SK-N-SH (cell line): ENCODE results near the gene TMEM95. TPM values are rescaled to one million over a fixed set of nuclear protein-coding genes. Genes with fewer than 3 reads are reported as not detected.

Experiments
- CTCF ChIA-PET: fragments of 300-600, 350-600 bp; formaldehyde crosslinking; extraction: SDS; loops from one replicate; lab custom pipeline; 2021; lab: Yijun Ruan, JAX
- POLR2A ChIA-PET: fragments of 350-600 bp; sonication (Branson Sonifier 250); formaldehyde crosslinking; extraction: SDS; loops from one replicate; lab custom pipeline; 2020; ENCODE audit warnings: antibody characterized with exemption, inconsistent platforms; lab: Yijun Ruan, JAX
- DNase-seq: peaks from one replicate; pipeline ENCODE4 v3.0.0; 2012
- H2AFZ ChIP-seq: fragments of 200-600 bp; sonication (generic); 2 replicates; pipeline ENCODE4 v1.8.1; 2016; ENCODE audit warnings: antibody characterized with exemption, mild to moderate bottlenecking, low read depth
- H3F3A ChIP-seq: fragments of 200-600 bp; sonication (generic); replicated peaks from 2 replicates; pipeline ENCODE3; 2016; ENCODE audit warnings: antibody characterized with exemption, mild to moderate bottlenecking; ENCODE audit not compliant: insufficient read depth
- H3K27ac ChIP-seq, 2 experiments: fragments of 200-500 bp in 1 of 2; fragments of 200-600 bp in 1 of 2; sonication (Bioruptor generic) in 1 of 2; sonication (generic), shearing (Covaris generic) in 1 of 2; 2 replicates each; pipeline versions ENCODE4 v1.5.1 to v1.6.1; 2014 to 2016; ENCODE audit warnings: low read depth in 2 of 2, inconsistent platforms in 1 of 2, low read length in 1 of 2, mild to moderate bottlenecking in 1 of 2, mixed read lengths in 1 of 2
- H3K27me3 ChIP-seq: fragments of 200-600 bp; sonication (generic), shearing (Covaris generic); 2 replicates; pipeline ENCODE4 v1.6.1; 2016; ENCODE audit warnings: mixed run types; ENCODE audit not compliant: insufficient read depth
- H3K36me3 ChIP-seq, 2 experiments: fragments of 200-500 bp in 1 of 2; fragments of 200-600 bp in 1 of 2; sonication (Bioruptor generic) in 1 of 2; sonication (generic) in 1 of 2; replicated peaks in 1 of 2; 2 replicates each; pipeline versions ENCODE3 to v1.5.1; 2014 to 2016; ENCODE audit warnings: low read length in 1 of 2, mild to moderate bottlenecking in 1 of 2; ENCODE audit not compliant: insufficient read depth in 2 of 2, control insufficient read depth in 1 of 2
- H3K4me1 ChIP-seq, 2 experiments: fragments of 200-500 bp in 1 of 2; fragments of 200-600 bp in 1 of 2; sonication (Bioruptor generic) in 1 of 2; sonication (generic), shearing (Covaris generic) in 1 of 2; 2 replicates each; pipeline versions ENCODE4 v1.5.1 to v1.6.1; 2014 to 2016; ENCODE audit warnings: low read depth in 1 of 2, low read length in 1 of 2, mixed run types in 1 of 2; ENCODE audit not compliant: insufficient read depth in 2 of 2, control insufficient read depth in 1 of 2
- H3K4me2 ChIP-seq: fragments of 200-600 bp; sonication (generic), shearing (Covaris generic); 2 replicates; pipeline ENCODE4 v1.6.1; 2017; ENCODE audit warnings: mixed run types
- H3K4me3 ChIP-seq, 2 experiments: fragments of 200-500 bp in 1 of 2; fragments of 200-600 bp in 1 of 2; sonication (Bioruptor generic) in 1 of 2; sonication (generic), shearing (Covaris generic) in 1 of 2; 2 replicates each; pipeline versions ENCODE4 v1.5.1 to v1.8.1; 2014 to 2016; ENCODE audit warnings: low read depth in 2 of 2, inconsistent platforms in 1 of 2, low read length in 1 of 2, mild to moderate bottlenecking in 1 of 2, mixed read lengths in 1 of 2, moderate library complexity in 1 of 2
- H3K79me2 ChIP-seq: fragments of 200-600 bp; sonication (generic); 2 replicates; pipeline ENCODE4 v1.8.1; 2017; ENCODE audit warnings: mild to moderate bottlenecking; ENCODE audit not compliant: insufficient read depth
- H3K9ac ChIP-seq: fragments of 200-600 bp; sonication (generic); 2 replicates; pipeline ENCODE4 v1.6.1; 2017; ENCODE audit warnings: mixed run types
- H3K9me2 ChIP-seq: fragments of 200-600 bp; sonication (generic); 2 replicates; pipeline ENCODE4 v1.6.1; 2017; ENCODE audit warnings: mixed run types
- H3K9me3 ChIP-seq: fragments of 200-600 bp; sonication (generic); 2 replicates; pipeline ENCODE4 v1.6.1; 2017; ENCODE audit warnings: mixed run types, mild to moderate bottlenecking, moderate library complexity
- H4K20me1 ChIP-seq: fragments of 200-600 bp; sonication (generic); 2 replicates; pipeline ENCODE4 v1.6.1; 2017; ENCODE audit warnings: mild to moderate bottlenecking, mixed run types; ENCODE audit not compliant: insufficient read depth
- CHD2 ChIP-seq: fragments of 150-350 bp; IDR thresholded peaks from 2 replicates; pipeline ENCODE4 v1.6.1; 2018; ENCODE audit warnings: low read length; ENCODE audit not compliant: partially characterized antibody
- EZH2phosphoT487 ChIP-seq: fragments of 200-600 bp; sonication (generic); IDR thresholded peaks from 2 replicates; pipeline ENCODE4 v1.6.1; 2017; ENCODE audit warnings: low read depth, mixed run types, mild to moderate bottlenecking, antibody characterized with exemption, moderate library complexity, borderline replicate concordance
- FOXJ3 ChIP-seq: sonication (generic); formaldehyde crosslinking; IDR thresholded peaks from 2 replicates; pipeline ENCODE4 v1.5.1; 2020; ENCODE audit warnings: mild to moderate bottlenecking, missing genetic modification reagents
- FOXM1 ChIP-seq: IDR thresholded peaks from 2 replicates; pipeline ENCODE4 v1.4.0; 2012; ENCODE audit warnings: low read depth, mild to moderate bottlenecking
- GABPA ChIP-seq: IDR thresholded peaks from 2 replicates; pipeline ENCODE4 v1.4.0; 2012; ENCODE audit warnings: low read depth, mild to moderate bottlenecking
- IRF3 ChIP-seq: fragments of 150-350 bp; IDR thresholded peaks from 2 replicates; pipeline ENCODE4 v1.6.1; 2016; ENCODE audit warnings: mild to moderate bottlenecking, low read depth, low read length
- JUND ChIP-seq: IDR thresholded peaks from 2 replicates; pipeline ENCODE4 v1.4.0; 2012
- NRF1 ChIP-seq: IDR thresholded peaks from 2 replicates; pipeline ENCODE4 v1.6.1; 2012; ENCODE audit warnings: low read depth, mild to moderate bottlenecking, low read length
- PBX3 ChIP-seq: IDR thresholded peaks from 2 replicates; pipeline ENCODE4; 2012
- RAD21 ChIP-seq: IDR thresholded peaks from 2 replicates; pipeline ENCODE4 v1.6.1; 2012; ENCODE audit warnings: mild to moderate bottlenecking, low read length
- RCOR1 ChIP-seq: fragments of 150-350 bp; IDR thresholded peaks from 2 replicates; pipeline ENCODE4 v1.6.1; 2017; ENCODE audit warnings: antibody characterized with exemption, low read length
- SMC3 ChIP-seq: IDR thresholded peaks from 2 replicates; pipeline ENCODE4 v1.6.1; 2012; ENCODE audit warnings: low read depth, low read length, improper control_type of control experiment
- TCF12 ChIP-seq: IDR thresholded peaks from 2 replicates; pipeline ENCODE4 v1.4.0; 2012
- USF1 ChIP-seq: IDR thresholded peaks from 2 replicates; pipeline ENCODE4 v1.4.0; 2012; ENCODE audit warnings: low read depth, borderline replicate concordance
- ZBTB33 ChIP-seq: IDR thresholded peaks from 2 replicates; pipeline ENCODE4 v1.4.0; 2012; ENCODE audit warnings: low read depth, borderline replicate concordance
- WGBS: methylation state at CpG from one replicate; pipeline ENCODE4 v1.1.6; 2017; ENCODE audit warnings: low lambda C conversion rate; 5-methylcytosine and 5-hydroxymethylcytosine counted together
- polyA plus RNA-seq, 3 experiments: library from polyadenylated mRNA; depleted of rRNA; stranded (reverse); fragments of >200 nt; gene quantifications; 2 replicates each; pipeline ENCODE4 v1.2.3, GENCODE V29; 2012

TMEM95 gene
- polyA plus RNA-seq, 1 of the 3 experiments (the other 2 are of a cell fraction): not detected

- DNase-seq: no peak
- peak overlapping the region in 1 of 2 experiments; percentile 7; a peak in 1 of 4 replicates for H3K4me3 ChIP-seq
- ChIA-PET POLR2A (interaction anchor here (2.0 kb wide), 1 partner anchor 25 kb away, joined by 5 read pairs; no protein-coding TSS in a partner anchor), CTCF (interaction anchor here (0.7 to 5.2 kb wide), 10 partner anchors 11 to 333 kb away, joined by 3 to 52 read pairs (median 22); partner anchors contain the start of genes NLGN2, SENP3, SOX15 and TP53)
- no peak overlapping the region for H3K9ac ChIP-seq
- no peaks in the 10 kb centered on the region for H3K9me2 ChIP-seq
- H3K4me2 ChIP-seq: peak overlapping the region; percentile 100
- H3K79me2 ChIP-seq: peaks cover 38% of the 10 kb centered on the region
- no peak overlapping the region for H2AFZ ChIP-seq
- H3K27ac ChIP-seq: no peak overlapping the region; a peak in 1 of 4 replicates
- H3K4me1 ChIP-seq: peaks cover 19 to 48% of the 10 kb centered on the region in 2 experiments; a peak in 2 of 4 replicates
- H4K20me1 ChIP-seq: no peaks in the 10 kb centered on the region; the same call in 1 of the 2 replicates
- H3K27me3 ChIP-seq: no peaks in the 10 kb centered on the region
- WGBS: 84% methylated on average over 9 of the region's 9 CpGs
- TF ChIP-seq JUND (no peak), RAD21 (no peak), USF1 (no peak), FOXM1 (no peak), PBX3 (no peak), RCOR1 (no peak), IRF3 (no peak), CHD2 (no peak), NRF1 (no peak), ZBTB33 (no peak), GABPA (no peak), EZH2phosphoT487 (no peak), FOXJ3 (CRISPR knock-in tag) (no peak), SMC3 (no peak), TCF12 (no peak)
- TF ChIP-seq, all 33 proteins: peak for 0
- no peaks in the 10 kb centered on the region for H3K36me3 ChIP-seq
- H3K9me3 ChIP-seq: no peaks in the 10 kb centered on the region
- H3F3A ChIP-seq: peaks cover 11% of the 10 kb centered on the region
These were observed 603 bp upstream of the TMEM95 start for GRCh38 chr17:7354262-7354843.
